Breast epithelium (tissue), 4 donors: Measurements from ENCODE around the gene THSD4. TPM values are rescaled to one million over a fixed set of nuclear protein-coding genes. Genes with fewer than 3 reads are reported as not detected.

ENCODE experiments used
- DNase-seq, 2 donors: peaks; one replicate each; pipeline ENCODE4 v3.0.0-alpha.2; 2019; ENCODE audit warnings: low spot score in 2 of 2
- H3K27ac ChIP-seq, 2 donors: fragments of 200-600 bp; sonication (generic) in 1 of 2; one replicate each; pipeline ENCODE4 v1.5.1; 2016 to 2019; ENCODE audit warnings: mild to moderate bottlenecking in 1 of 2
- H3K27me3 ChIP-seq, 2 donors: fragments of 200-600 bp; sonication (generic) in 1 of 2; one replicate each; pipeline versions ENCODE4 v1.5.1 to v1.6.0; 2017 to 2019; ENCODE audit warnings: control low read depth in 1 of 2, mild to moderate bottlenecking in 1 of 2
- H3K36me3 ChIP-seq: fragments of 200-600 bp; one replicate; pipeline ENCODE4 v1.5.1; 2019
- H3K4me1 ChIP-seq, 2 donors: fragments of 200-600 bp; sonication (generic); one replicate each; pipeline ENCODE4 v1.5.1; 2016 to 2019; ENCODE audit warnings: control low read depth in 1 of 2
- H3K4me3 ChIP-seq, 3 donors: fragments of 200-600 bp; sonication (generic); 1 replicate in 2 of 3; 2 replicates in 1 of 3; pipeline ENCODE4 v1.5.1; 2016 to 2019; ENCODE audit warnings: mild to moderate bottlenecking in 3 of 3, moderate library complexity in 2 of 3
- H3K9me3 ChIP-seq, 2 donors: fragments of 200-600 bp; sonication (generic) in 1 of 2; one replicate each; pipeline ENCODE4 v1.5.1; 2016 to 2019; ENCODE audit warnings: control low read depth in 1 of 2
- CTCF ChIP-seq, 3 donors: fragments of 450-650 bp; IDR thresholded peaks; one replicate each; pipeline ENCODE4 v1.5.1; 2016 to 2017; ENCODE audit warnings: antibody characterized with exemption in 3 of 3, mild to moderate bottlenecking in 3 of 3, moderate library complexity in 3 of 3
- POLR2A ChIP-seq: fragments of 450-650 bp; IDR thresholded peaks from one replicate; pipeline ENCODE4 v1.6.1; 2016; ENCODE audit warnings: antibody characterized with exemption, mild to moderate bottlenecking, moderate library complexity
- POLR2AphosphoS5 ChIP-seq, 3 donors: sonication (generic); formaldehyde crosslinking; IDR thresholded peaks; one replicate each; pipeline ENCODE4 v1.6.1; 2017; ENCODE audit warnings: antibody characterized with exemption in 3 of 3
- intact Hi-C: fragments of 100-400 bp; cut with DNase I; formaldehyde crosslinking; loops from one replicate; pipeline ENCODE4 v1.15.1; 2023; ENCODE audit warnings: low total_unique reads
- total RNA-seq, 3 donors: library from RNA; depleted of rRNA; stranded (reverse); fragments of >200 nt; gene quantifications; one replicate each; pipeline ENCODE4 v1.1.0, GENCODE V29; 2016

THSD4 gene
- total RNA-seq, 3 donors from 2014 or later, result 0.64 to 58.7 (median 41.3) TPM

GRCh38 chr15:71185706-71186105, 70.4 kb downstream of the THSD4 start:
- H3K4me3 ChIP-seq, result no peak overlapping the region
- no peak for DNase-seq
- no peaks in the 10 kb centered on the region for H3K27me3 ChIP-seq
- H3K9me3 ChIP-seq, result no peaks in the 10 kb centered on the region
- no peaks in the 10 kb centered on the region for H3K4me1 ChIP-seq
- no peak overlapping the region for H3K27ac ChIP-seq
- no peaks in the 10 kb centered on the region for H3K36me3 ChIP-seq
- intact Hi-C loops, result no loop called here
- no peak for TF ChIP-seq POLR2AphosphoS5 (IDR thresholded peaks at IDR 0.05)
- no peak for TF ChIP-seq POLR2A
- TF ChIP-seq CTCF (IDR thresholded peaks at IDR 0.05), result no peak

GRCh38 chr15:71186267-71186666, 71.0 kb downstream of the THSD4 start:
- no peak for DNase-seq
- no peak overlapping the region for H3K27ac ChIP-seq

GRCh38 chr15:71187078-71187477, 71.8 kb downstream of the THSD4 start:
- no peak overlapping the region for H3K27ac ChIP-seq
- no peaks in the 10 kb centered on the region for H3K4me1 ChIP-seq
- H3K27me3 ChIP-seq, result no peaks in the 10 kb centered on the region
- DNase-seq, result no peak
- TF ChIP-seq POLR2A (no peak), POLR2AphosphoS5 (IDR thresholded peaks at IDR 0.05) (no peak), CTCF (IDR thresholded peaks at IDR 0.05) (no peak)
- H3K36me3 ChIP-seq, result no peaks in the 10 kb centered on the region
- no peak overlapping the region for H3K4me3 ChIP-seq
- intact Hi-C loops, result no loop called here
- H3K9me3 ChIP-seq, result no peaks in the 10 kb centered on the region

More at GRCh38 chr15:71186267-71186666, 71.0 kb downstream of the THSD4 start:
- H3K4me1 ChIP-seq, result no peaks in the 10 kb centered on the region
- no peaks in the 10 kb centered on the region for H3K36me3 ChIP-seq
- TF ChIP-seq POLR2A (no peak), CTCF (IDR thresholded peaks at IDR 0.05) (no peak), POLR2AphosphoS5 (IDR thresholded peaks at IDR 0.05) (no peak)
- H3K27me3 ChIP-seq, result no peaks in the 10 kb centered on the region
- H3K9me3 ChIP-seq, result no peaks in the 10 kb centered on the region
- H3K4me3 ChIP-seq, result no peak overlapping the region
- intact Hi-C loops, result no loop called here

- TF ChIP-seq POLR2AphosphoS5 (IDR thresholded peaks at IDR 0.05), result no peak
- TF ChIP-seq POLR2A, result no peak
- no peak for TF ChIP-seq CTCF (IDR thresholded peaks at IDR 0.05)
- Histone ChIP-seq H3K36me3 (no peaks in the 10 kb centered on the region), H3K27ac (no peak overlapping the region), H3K27me3 (no peaks in the 10 kb centered on the region), H3K4me1 (no peaks in the 10 kb centered on the region), H3K9me3 (no peaks in the 10 kb centered on the region), H3K4me3 (no peak overlapping the region)
- DNase-seq, result no peak
- intact Hi-C loops, result no loop called here
These were observed 72.3 kb downstream of the THSD4 start for GRCh38 chr15:71187526-71187925.

GRCh38 chr15:71189718-71190117, 74.4 kb downstream of the THSD4 start:
- intact Hi-C loops, result no loop called here
- no peak for DNase-seq

More at GRCh38 chr15:71189718-71190117, 74.4 kb downstream of the THSD4 start:
- H3K4me1 ChIP-seq, result no peaks in the 10 kb centered on the region
- no peak overlapping the region for H3K27ac ChIP-seq
- H3K36me3 ChIP-seq, result no peaks in the 10 kb centered on the region
- TF ChIP-seq POLR2AphosphoS5 (IDR thresholded peaks at IDR 0.05) (no peak), CTCF (IDR thresholded peaks at IDR 0.05) (no peak)
- H3K9me3 ChIP-seq, result no peaks in the 10 kb centered on the region
- no peak overlapping the region for H3K4me3 ChIP-seq
- H3K27me3 ChIP-seq, result no peaks in the 10 kb centered on the region
